BJ (cell line): Measurements from ENCODE around the gene ELFN1. TPM values are rescaled to one million over a fixed set of nuclear protein-coding genes. Genes with fewer than 3 reads are reported as not detected.

Source experiments
- CTCF ChIA-PET: fragments of 350-600 bp; formaldehyde crosslinking; extraction: SDS; loops from one replicate; lab custom pipeline; 2021; ENCODE audit warnings: antibody characterized with exemption, inconsistent platforms; lab: Yijun Ruan, JAX
- POLR2A ChIA-PET: fragments of 300-600 bp; sonication (Branson Sonifier 250); formaldehyde crosslinking; extraction: SDS; loops from one replicate; lab custom pipeline; 2021; ENCODE audit warnings: antibody characterized with exemption; lab: Charles Lee
- DNase-seq: peaks from one replicate; pipeline ENCODE4 v3.0.0-alpha.2; 2011; ENCODE audit warnings: low read depth
- H3K27me3 ChIP-seq: 2 replicates; pipeline ENCODE4 v1.6.0; 2011; ENCODE audit warnings: low read length; ENCODE audit not compliant: control insufficient read depth, insufficient read depth
- H3K36me3 ChIP-seq: 2 replicates; pipeline ENCODE4 v1.5.1; 2011; ENCODE audit warnings: low read length; ENCODE audit not compliant: control insufficient read depth, insufficient read depth
- H3K4me3 ChIP-seq: 2 replicates; pipeline ENCODE4 v1.5.1; 2011; ENCODE audit warnings: low read depth, mild to moderate bottlenecking, control low read depth, low read length
- CTCF ChIP-seq: IDR thresholded peaks from 2 replicates; pipeline ENCODE4 v1.5.1; 2011; ENCODE audit warnings: low read depth, mild to moderate bottlenecking, control low read depth, inconsistent platforms, low read length, moderate library complexity; ENCODE audit not compliant: insufficient read depth
- polyA plus RNA-seq: library from polyadenylated mRNA; depleted of rRNA; stranded (reverse); fragments of >200 nt; gene quantifications from 2 replicates; pipeline ENCODE4 v1.2.3, GENCODE V29; 2011

The ELFN1 gene
- polyA plus RNA-seq, 1 experiment: 1.7 TPM

- no peak for TF ChIP-seq CTCF
- CTCF ChIA-PET: interaction anchor here (1.4 kb wide), 1 partner anchor 15 kb away, joined by 3 read pairs; no protein-coding TSS in a partner anchor
- H3K27me3 ChIP-seq: no peaks in the 10 kb centered on the region
- DNase-seq: no peak
- no peak overlapping the region for H3K4me3 ChIP-seq
- H3K36me3 ChIP-seq: no peaks in the 10 kb centered on the region
- POLR2A ChIA-PET: interaction anchor here (0.5 kb wide), 1 partner anchor 40 kb away, joined by 3 read pairs; no protein-coding TSS in a partner anchor
Observed at GRCh38 chr7:1725199-1725690, 55.2 kb downstream of the ELFN1 start.

- Histone ChIP-seq H3K27me3 (no peaks in the 10 kb centered on the region), H3K4me3 (no peak overlapping the region), H3K36me3 (no peaks in the 10 kb centered on the region)
- no peak for DNase-seq
- TF ChIP-seq CTCF: no peak
- POLR2A ChIA-PET: no interaction called here
- CTCF ChIA-PET: interaction anchor here (1.4 kb wide), 1 partner anchor 16 kb away, joined by 3 read pairs; no protein-coding TSS in a partner anchor
Observed at GRCh38 chr7:1725766-1726630, 55.9 kb downstream of the ELFN1 start.

- TF ChIP-seq CTCF: no peak
- no peak for DNase-seq
- H3K4me3 ChIP-seq: no peak overlapping the region
- ChIA-PET POLR2A (no interaction called here), CTCF (no interaction called here)
- no peaks in the 10 kb centered on the region for H3K27me3 ChIP-seq
- H3K36me3 ChIP-seq: no peaks in the 10 kb centered on the region
Observed at GRCh38 chr7:1727079-1727478, 57.0 kb downstream of the ELFN1 start.

- no peak for DNase-seq
- CTCF ChIA-PET: no interaction called here
- no peaks in the 10 kb centered on the region for H3K36me3 ChIP-seq
- POLR2A ChIA-PET: no interaction called here
- H3K4me3 ChIP-seq: no peak overlapping the region
- no peaks in the 10 kb centered on the region for H3K27me3 ChIP-seq
- no peak for TF ChIP-seq CTCF
Observed at GRCh38 chr7:1727812-1728570, 57.9 kb downstream of the ELFN1 start.

GRCh38 chr7:1729183-1729582 lies 59.1 kb downstream of the ELFN1 start:
- DNase-seq: no peak
- Histone ChIP-seq H3K36me3 (no peaks in the 10 kb centered on the region), H3K27me3 (no peaks in the 10 kb centered on the region; the same call in 1 of the 2 replicates), H3K4me3 (no peak overlapping the region)
- CTCF ChIA-PET: no interaction called here
- no peak for TF ChIP-seq CTCF
- POLR2A ChIA-PET: no interaction called here
